ENCODE data around the gene TP53I13. TPM values are rescaled to one million over a fixed set of nuclear protein-coding genes. Genes with fewer than 3 reads are reported as not detected.

The TP53I13 gene
- total RNA-seq, 2 experiments from 2014 or later = 46.7 to 50.2 TPM

DNA sequence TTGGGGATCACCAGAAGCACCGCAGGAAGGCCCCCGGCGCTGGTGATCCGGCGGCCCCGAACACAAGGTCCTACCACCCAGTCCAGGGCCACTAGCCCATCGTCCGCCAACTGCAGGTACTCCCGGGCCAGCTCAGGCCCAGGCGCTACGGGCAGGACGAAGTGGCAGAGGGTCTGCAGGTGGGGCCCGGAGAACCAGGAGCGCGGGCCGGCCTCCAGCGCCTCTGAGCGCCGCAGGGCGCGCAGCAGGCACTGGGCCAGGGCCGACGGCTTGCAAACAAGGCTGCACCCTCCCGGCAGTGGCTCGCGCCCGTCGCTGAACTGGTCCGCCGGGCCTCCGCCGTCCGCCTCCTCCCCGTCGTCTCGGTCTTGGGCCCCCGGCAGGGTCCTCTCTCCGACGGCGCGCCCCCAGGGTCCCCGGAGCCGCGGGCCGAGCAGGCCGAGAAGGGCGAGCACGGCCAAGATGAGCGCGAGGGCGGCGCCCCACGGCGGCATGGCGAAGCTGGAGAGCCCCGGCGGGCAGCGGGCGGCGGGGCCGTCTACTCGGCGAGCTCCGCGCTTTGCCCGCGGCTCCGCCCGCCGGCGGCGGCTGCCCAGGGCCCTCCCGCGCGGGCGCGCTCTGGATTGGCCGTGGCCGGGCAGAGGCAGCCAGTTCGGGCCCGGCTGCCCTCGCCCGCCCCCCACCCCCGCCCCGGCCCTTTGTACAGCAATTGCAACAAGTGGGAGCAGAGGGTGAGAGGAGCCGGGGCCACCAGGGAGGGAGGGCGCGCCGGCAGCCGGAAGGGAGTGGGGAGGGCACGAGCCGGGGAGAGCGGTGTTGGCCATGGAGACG is 1.8 kb upstream of the TP53I13 start, which contains the start of gene ABHD15:
Gene ABHD15 (minus strand): TSS at position 565 of the 831 bp plus-strand sequence. CDS start 71 bp downstream, at position 494.
- peak; percentile 45 for ATAC-seq
- no peaks in the 10 kb centered on the region for H3K27me3 Mint-ChIP-seq
- ChIA-PET POLR2A (interaction anchor here (0.6 to 2.1 kb wide), 11 partner anchors 8 to 275 kb away, joined by 3 to 8 read pairs (median 4); no protein-coding TSS in a partner anchor), CTCF (interaction anchor here (0.6 to 11.2 kb wide), 8 partner anchors 14 to 197 kb away, joined by 3 to 102 read pairs (median 20); partner anchors contain the start of gene ANKRD13B)
- H3K36me3 Mint-ChIP-seq (ENCODE audit: low read depth) = peaks cover 14% of the 10 kb centered on the region
- H3K4me3 Mint-ChIP-seq = peak within 1 kb of the TSS; percentile 86
- H3K4me1 Mint-ChIP-seq (ENCODE audit: low read depth) = peaks cover 32% of the 10 kb centered on the region
- H3K9me3 Mint-ChIP-seq = no peaks in the 10 kb centered on the region
- intact Hi-C loops (cut with micrococcal nuclease) = no loop called here
- peak within 1 kb of the TSS; percentile 91 for H3K27ac Mint-ChIP-seq
- TF ChIP-seq, protein P1, sequence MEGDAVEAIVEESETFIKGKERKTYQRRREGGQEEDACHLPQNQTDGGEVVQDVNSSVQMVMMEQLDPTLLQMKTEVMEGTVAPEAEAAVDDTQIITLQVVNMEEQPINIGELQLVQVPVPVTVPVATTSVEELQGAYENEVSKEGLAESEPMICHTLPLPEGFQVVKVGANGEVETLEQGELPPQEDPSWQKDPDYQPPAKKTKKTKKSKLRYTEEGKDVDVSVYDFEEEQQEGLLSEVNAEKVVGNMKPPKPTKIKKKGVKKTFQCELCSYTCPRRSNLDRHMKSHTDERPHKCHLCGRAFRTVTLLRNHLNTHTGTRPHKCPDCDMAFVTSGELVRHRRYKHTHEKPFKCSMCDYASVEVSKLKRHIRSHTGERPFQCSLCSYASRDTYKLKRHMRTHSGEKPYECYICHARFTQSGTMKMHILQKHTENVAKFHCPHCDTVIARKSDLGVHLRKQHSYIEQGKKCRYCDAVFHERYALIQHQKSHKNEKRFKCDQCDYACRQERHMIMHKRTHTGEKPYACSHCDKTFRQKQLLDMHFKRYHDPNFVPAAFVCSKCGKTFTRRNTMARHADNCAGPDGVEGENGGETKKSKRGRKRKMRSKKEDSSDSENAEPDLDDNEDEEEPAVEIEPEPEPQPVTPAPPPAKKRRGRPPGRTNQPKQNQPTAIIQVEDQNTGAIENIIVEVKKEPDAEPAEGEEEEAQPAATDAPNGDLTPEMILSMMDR (IDR thresholded peaks at IDR 0.05) = no peak
- DNase-seq = peak; percentile 77

- Mint-ChIP-seq H3K9me3 (no peaks in the 10 kb centered on the region), H3K27ac (peak overlapping the region; percentile 79), H3K4me1 (ENCODE audit: low read depth) (peaks cover 27% of the 10 kb centered on the region), H3K27me3 (no peaks in the 10 kb centered on the region), H3K4me3 (peak overlapping the region; percentile 86), H3K36me3 (ENCODE audit: low read depth) (peaks cover 11% of the 10 kb centered on the region)
- ChIA-PET CTCF (interaction anchor here (0.6 to 11.2 kb wide), 7 partner anchors 13 to 197 kb away, joined by 3 to 102 read pairs (median 21); partner anchors contain the start of gene ANKRD13B), POLR2A (interaction anchor here (1.0 to 2.1 kb wide), 10 partner anchors 9 to 273 kb away, joined by 3 to 8 read pairs (median 4); no protein-coding TSS in a partner anchor)
- TF ChIP-seq, protein P1 (IDR thresholded peaks at IDR 0.05) = no peak
- intact Hi-C loops (cut with micrococcal nuclease) = no loop called here
- ATAC-seq = peak; percentile 3
- no peak for DNase-seq
Measured at GRCh38 chr17:29567304-29567553, 1.3 kb upstream of the TP53I13 start.

DNA sequence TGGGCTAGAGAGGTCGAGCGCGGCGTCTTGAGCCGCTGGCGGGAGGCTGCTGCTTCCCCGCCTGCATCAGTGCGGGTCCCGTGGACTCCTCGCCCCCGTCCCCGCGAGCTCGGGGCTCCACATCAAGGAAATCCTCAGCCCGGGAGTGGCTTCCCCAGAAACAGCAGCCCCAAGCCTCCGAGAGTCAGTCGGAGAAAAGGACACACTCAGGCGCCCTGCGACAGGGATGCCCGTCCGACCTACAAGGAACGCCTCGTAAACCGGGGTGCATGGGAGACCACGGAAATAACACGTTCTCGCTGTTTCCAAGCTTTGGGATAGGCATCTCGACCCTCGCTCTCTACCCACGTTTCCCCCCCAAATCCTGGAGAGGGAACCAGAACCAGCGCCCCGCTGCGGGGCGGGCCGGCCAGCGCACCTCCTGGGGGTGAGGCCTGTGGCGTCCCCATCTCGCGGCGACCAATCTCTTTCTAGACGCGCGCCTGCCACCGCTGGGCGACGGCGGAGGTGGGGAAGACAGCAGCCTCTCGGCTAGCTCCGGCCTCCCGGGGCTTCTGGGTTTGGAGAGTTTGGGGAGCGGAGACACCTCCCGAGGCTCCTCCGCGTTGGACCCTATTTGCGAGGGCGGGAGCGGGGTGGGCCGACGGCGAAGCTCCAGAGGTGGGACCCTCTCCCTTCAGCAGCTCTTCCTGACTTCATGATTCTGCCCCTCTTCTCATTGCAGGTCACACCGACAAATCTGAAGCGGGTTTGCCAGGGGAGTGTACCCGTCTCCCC is 759 bp upstream of the TP53I13 start:
- POLR2A ChIA-PET = interaction anchor here (0.6 to 2.1 kb wide), 16 partner anchors 9 to 273 kb away, joined by 3 to 8 read pairs (median 4); no protein-coding TSS in a partner anchor
- CTCF ChIA-PET = interaction anchor here (0.9 to 11.2 kb wide), 8 partner anchors 13 to 198 kb away, joined by 3 to 102 read pairs (median 20); partner anchors contain the start of gene ANKRD13B
- Mint-ChIP-seq H3K4me3 (peak overlapping the region; percentile 86), H3K4me1 (ENCODE audit: low read depth) (peaks cover 23% of the 10 kb centered on the region), H3K27ac (peak overlapping the region; percentile 91), H3K36me3 (ENCODE audit: low read depth) (peaks cover 7% of the 10 kb centered on the region), H3K9me3 (no peaks in the 10 kb centered on the region), H3K27me3 (no peaks in the 10 kb centered on the region)
- intact Hi-C loops (cut with micrococcal nuclease) = no loop called here
- DNase-seq (peak; percentile 87), ATAC-seq (peak; percentile 67)
- TF ChIP-seq, protein P1 (IDR thresholded peaks at IDR 0.05) = peak; percentile 66

GRCh38 chr17:29569245-29569950 is 897 bp downstream of the TP53I13 start:
- Mint-ChIP-seq H3K4me1 (ENCODE audit: low read depth) (peaks cover 28% of the 10 kb centered on the region), H3K27ac (peak overlapping the region; percentile 76), H3K36me3 (ENCODE audit: low read depth) (peaks cover 11% of the 10 kb centered on the region), H3K27me3 (no peaks in the 10 kb centered on the region), H3K9me3 (no peaks in the 10 kb centered on the region), H3K4me3 (peak overlapping the region; percentile 86)
- intact Hi-C loops (cut with micrococcal nuclease) = no loop called here
- ATAC-seq (no peak), DNase-seq (no peak)
- TF ChIP-seq, protein P1 (IDR thresholded peaks at IDR 0.05) = no peak
- ChIA-PET CTCF (interaction anchor here (0.8 to 11.2 kb wide), 8 partner anchors 11 to 452 kb away, joined by 3 to 102 read pairs (median 12); partner anchors contain the start of gene ANKRD13B), POLR2A (interaction anchor here (1.0 to 2.6 kb wide), 7 partner anchors 12 to 48 kb away, joined by 3 to 9 read pairs (median 5); no protein-coding TSS in a partner anchor)

Data from activated CD8-positive, alpha-beta T cell treated with anti-CD3 and anti-CD28 coated beads for 36 hours (primary cell).